SHP77 treated with DMSO at 0.1 percent for 48 hours (cell line): ENCODE data around the gene BRK1.
"Not testable (repeated sequence)": the region's sequence is repeated elsewhere in the genome, so short reads cannot be mapped to it uniquely, and the experiment has no call there.

ENCODE experiments used
- DNase-seq: peaks from one replicate; lab custom pipeline; 2025; lab: John Stamatoyannopoulos, UW

BRK1 gene

GRCh38 chr3:10115326-10116137, at the start of gene BRK1:
Gene BRK1, plus strand, starts transcription at chr3:10115675. Its CDS starts 27 bp downstream, at chr3:10115702.
- peak; percentile 95 for DNase-seq

GRCh38 chr3:10070077-10070476, 45.4 kb upstream of the BRK1 start:
- DNase-seq = not testable (repeated sequence)

- no peak for DNase-seq
Measured at GRCh38 chr3:10074666-10075065, 40.8 kb upstream of the BRK1 start.

GRCh38 chr3:10081871-10082270, 33.6 kb upstream of the BRK1 start:
- DNase-seq = no peak

GRCh38 chr3:10085738-10086137, 29.7 kb upstream of the BRK1 start:
- no peak for DNase-seq

GRCh38 chr3:10088256-10088655, 27.2 kb upstream of the BRK1 start:
- no peak for DNase-seq

- DNase-seq = no peak
Measured at GRCh38 chr3:10090179-10090578, 25.3 kb upstream of the BRK1 start.

GRCh38 chr3:10090774-10091173, 24.7 kb upstream of the BRK1 start:
- DNase-seq = not testable (repeated sequence)

- not testable (repeated sequence) for DNase-seq
Measured at GRCh38 chr3:10091387-10091786, 24.1 kb upstream of the BRK1 start.

GRCh38 chr3:10093678-10094077, 21.8 kb upstream of the BRK1 start:
- no peak for DNase-seq

- no peak for DNase-seq
Measured at GRCh38 chr3:10099041-10099440, 16.4 kb upstream of the BRK1 start.

GRCh38 chr3:10106919-10107318, 8.6 kb upstream of the BRK1 start:
- no peak for DNase-seq

- DNase-seq = no peak
Measured at GRCh38 chr3:10108091-10108490, 7.4 kb upstream of the BRK1 start, which contains the start of gene FANCD2OS. Gene FANCD2OS, minus strand, starts transcription at chr3:10108255. Its CDS starts 3,481 bp downstream, at chr3:10104774.

GRCh38 chr3:10116138-10116460, 624 bp downstream of the BRK1 start:
- peak; percentile 7 for DNase-seq

- no peak for DNase-seq
Measured at GRCh38 chr3:10116928-10117327, 1.5 kb downstream of the BRK1 start.

- no peak for DNase-seq
Measured at GRCh38 chr3:10119376-10119775, 3.9 kb downstream of the BRK1 start.

- no peak for DNase-seq
Measured at GRCh38 chr3:10121064-10121463, 5.6 kb downstream of the BRK1 start.

GRCh38 chr3:10122724-10123123, 7.2 kb downstream of the BRK1 start:
- no peak for DNase-seq

GRCh38 chr3:10135872-10136271, 20.4 kb downstream of the BRK1 start:
- not testable (repeated sequence) for DNase-seq

GRCh38 chr3:10136426-10137005, 21.0 kb downstream of the BRK1 start:
- no peak for DNase-seq

- DNase-seq = no peak
Measured at GRCh38 chr3:10137178-10137577, 21.7 kb downstream of the BRK1 start.

- DNase-seq = no peak
Measured at GRCh38 chr3:10140996-10141546, 25.6 kb downstream of the BRK1 start.
